NOMO-1 (cell line): ENCODE measurements around the gene TXNDC15.
A peak's percentile ranks its signal among the peaks of the same experiment; 100 is the strongest.
"Not testable (repeated sequence)": the region's sequence is repeated elsewhere in the genome, so short reads cannot be mapped to it uniquely, and the experiment has no call there.

Experiments used
- DNase-seq, 2 experiments: peaks; one replicate each; lab custom pipeline; 2025; ENCODE audit not compliant: unreplicated experiment in 2 of 2; lab: John Stamatoyannopoulos, UW

TXNDC15 gene, protein sequence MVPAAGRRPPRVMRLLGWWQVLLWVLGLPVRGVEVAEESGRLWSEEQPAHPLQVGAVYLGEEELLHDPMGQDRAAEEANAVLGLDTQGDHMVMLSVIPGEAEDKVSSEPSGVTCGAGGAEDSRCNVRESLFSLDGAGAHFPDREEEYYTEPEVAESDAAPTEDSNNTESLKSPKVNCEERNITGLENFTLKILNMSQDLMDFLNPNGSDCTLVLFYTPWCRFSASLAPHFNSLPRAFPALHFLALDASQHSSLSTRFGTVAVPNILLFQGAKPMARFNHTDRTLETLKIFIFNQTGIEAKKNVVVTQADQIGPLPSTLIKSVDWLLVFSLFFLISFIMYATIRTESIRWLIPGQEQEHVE

DNA sequence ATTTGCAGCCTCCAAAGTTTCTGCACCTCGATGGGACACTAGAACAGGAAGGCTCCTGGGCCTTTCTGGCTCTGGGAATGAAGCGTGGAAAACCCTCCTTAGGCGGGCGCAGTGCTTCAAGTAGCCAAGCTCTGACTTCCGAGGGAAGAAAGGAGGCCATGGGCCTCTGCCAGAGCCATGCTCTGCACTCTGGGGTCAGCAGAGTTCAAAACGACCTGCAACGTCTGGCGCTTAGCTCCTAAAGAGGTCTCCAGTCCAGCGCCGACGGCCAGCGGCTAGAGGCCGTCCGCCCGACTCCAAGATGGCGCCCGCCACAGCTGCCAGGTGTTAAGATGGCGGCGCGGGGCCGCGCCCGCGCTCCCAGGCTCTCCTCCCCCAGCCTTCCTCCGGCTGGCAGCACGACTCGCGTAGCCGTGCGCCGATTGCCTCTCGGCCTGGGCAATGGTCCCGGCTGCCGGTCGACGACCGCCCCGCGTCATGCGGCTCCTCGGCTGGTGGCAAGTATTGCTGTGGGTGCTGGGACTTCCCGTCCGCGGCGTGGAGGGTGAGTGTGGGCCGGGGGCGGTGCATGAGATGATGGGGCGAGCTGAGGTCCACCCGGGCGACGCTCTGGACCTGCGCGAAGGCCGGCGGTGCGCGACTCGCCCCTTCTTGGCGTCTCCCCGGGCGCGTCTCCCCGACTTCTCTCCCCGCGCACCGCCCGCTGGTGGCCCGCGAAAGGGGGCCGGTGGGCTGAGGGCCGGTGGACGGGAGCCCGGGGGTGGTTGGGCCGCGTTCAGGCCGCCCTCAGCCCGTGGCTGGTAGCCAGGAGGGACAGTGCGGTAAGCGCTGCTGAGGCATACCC lies at the start of gene TXNDC15:
TXNDC15 (plus strand) TSS at position 385 of the 844 bp plus-strand sequence; CDS start at position 442, 57 bp downstream.
- DNase-seq, result peak; percentile 72 to 79

- no peak for DNase-seq
Measured at GRCh38 chr5:134824681-134825080, 49.5 kb upstream of the TXNDC15 start.

DNA sequence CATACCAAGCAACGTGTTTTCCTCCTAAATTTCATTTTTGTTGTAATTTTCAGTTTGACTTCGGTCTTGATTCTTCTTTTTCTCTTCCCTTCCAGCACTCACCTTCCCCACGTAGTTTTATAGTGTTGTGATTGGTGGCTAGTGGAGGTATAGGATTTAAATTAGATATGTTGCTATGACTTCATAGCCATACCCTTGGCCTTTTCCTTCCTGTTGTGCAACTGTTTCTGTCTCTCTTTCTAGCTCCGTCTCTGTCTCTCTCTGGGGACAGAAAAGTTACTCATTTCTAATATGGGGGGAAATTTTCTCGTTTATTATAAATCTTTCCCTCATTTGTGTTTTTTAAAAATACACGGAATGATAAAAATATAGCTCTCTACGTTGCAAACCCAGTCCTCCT lies 49.0 kb upstream of the TXNDC15 start:
- peak; percentile 10 to 55 for DNase-seq

DNA sequence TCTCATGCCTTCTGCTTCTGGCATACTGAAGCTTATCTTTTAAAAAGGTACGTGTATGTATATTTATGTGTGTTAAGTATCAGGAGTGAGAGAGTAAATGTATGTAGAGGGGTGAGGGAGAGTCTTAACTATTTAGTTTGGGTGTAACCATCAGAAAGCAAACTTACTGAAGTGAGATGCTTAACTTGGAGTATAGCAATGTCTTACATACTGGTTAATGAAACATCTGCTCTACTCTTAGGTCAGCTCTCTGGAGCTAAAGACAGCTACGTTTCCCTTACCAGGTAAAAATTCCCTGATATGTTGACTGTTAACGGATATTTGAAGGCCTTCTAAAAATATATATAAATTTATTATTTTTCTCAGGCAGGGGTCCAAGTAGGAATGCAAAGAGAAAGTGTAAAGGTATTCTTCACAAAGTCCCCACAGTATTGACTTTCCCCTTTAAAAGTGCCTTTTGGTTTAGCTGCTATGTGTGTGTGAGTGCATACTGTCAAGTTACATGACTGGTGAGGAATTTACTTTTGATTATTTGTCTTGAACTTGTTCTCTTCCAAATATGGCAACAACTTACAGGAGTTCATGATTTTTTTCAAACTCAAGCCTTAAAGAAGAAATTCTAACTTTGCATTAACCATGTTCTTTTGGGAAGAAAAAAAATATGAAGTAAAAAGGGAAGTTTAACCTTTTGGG lies 40.7 kb upstream of the TXNDC15 start:
- DNase-seq, result no peak

DNA sequence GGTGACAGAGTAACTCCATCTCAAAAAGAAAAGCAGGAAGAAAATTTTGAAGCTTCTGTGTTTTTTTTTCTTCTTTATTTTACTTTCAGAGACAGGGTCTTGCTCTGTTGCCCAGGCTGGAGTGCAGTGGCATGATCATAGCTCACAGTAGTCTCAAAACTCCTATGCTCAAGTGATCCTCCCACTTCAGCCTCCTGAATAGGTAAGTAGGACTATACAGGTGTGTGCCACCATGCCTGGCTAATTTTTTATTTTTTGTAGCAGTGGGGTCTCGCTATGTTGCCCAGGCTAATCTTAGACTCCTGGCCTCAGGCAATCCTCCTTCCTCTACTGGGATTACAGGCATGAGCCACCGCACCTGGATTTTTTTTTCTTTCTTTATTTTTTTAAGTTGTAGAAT lies 38.5 kb upstream of the TXNDC15 start:
- no peak for DNase-seq

- no peak for DNase-seq
Measured at GRCh38 chr5:134837530-134838181, 36.5 kb upstream of the TXNDC15 start.

GRCh38 chr5:134838361-134838760 lies 35.8 kb upstream of the TXNDC15 start:
- DNase-seq, result not testable (repeated sequence)

GRCh38 chr5:134840811-134841210 lies 33.4 kb upstream of the TXNDC15 start:
- no peak for DNase-seq

GRCh38 chr5:134844252-134844651 lies 29.9 kb upstream of the TXNDC15 start:
- no peak for DNase-seq

GRCh38 chr5:134845335-134845851 lies 28.8 kb upstream of the TXNDC15 start:
- DNase-seq, result no peak

DNA sequence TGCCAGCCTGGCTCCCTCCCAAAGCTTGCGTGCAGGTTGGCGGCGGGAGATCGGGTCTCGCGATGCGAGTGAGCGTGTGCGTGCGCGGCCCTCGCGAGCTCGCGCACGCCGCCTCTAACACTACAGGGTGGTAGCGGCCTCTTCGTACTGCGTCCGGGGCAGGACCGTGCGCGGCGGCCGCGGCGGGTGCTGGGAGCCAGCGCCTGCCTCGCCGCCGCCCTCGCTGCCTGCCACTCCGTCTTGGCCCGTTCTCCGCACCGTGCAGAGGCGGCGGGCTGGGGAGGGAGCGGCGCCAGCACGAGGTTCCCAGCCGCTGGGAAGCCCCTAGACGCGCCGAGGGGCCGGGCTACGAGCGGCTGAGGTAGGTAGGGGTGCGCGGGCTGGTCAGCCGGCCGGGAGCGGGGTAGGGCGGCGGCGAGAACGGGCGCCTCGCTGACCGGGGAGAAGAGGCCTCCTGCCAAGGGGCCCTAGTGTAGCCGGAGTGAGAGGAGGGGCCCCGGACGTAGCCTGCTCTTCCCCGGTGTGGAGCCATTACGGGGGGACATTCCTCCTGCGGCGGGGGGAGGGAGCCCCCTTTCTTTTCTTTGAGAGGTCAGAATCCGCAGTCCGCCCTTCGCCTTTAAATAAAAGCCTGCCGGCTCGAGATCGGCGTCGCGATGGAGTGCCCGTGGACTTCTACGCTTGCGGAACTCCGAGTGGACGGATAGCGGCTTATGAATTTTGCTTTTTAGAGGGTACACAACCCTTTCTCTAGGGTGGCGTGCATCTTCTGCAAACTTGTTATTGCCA lies 28.1 kb upstream of the TXNDC15 start, which contains the start of gene C5orf24:
C5orf24 (plus strand) TSS at position 117 of the 789 bp plus-strand sequence. CDS start 8,933 bp downstream, outside the sequence.
- peak; percentile 92 to 94 for DNase-seq

DNA sequence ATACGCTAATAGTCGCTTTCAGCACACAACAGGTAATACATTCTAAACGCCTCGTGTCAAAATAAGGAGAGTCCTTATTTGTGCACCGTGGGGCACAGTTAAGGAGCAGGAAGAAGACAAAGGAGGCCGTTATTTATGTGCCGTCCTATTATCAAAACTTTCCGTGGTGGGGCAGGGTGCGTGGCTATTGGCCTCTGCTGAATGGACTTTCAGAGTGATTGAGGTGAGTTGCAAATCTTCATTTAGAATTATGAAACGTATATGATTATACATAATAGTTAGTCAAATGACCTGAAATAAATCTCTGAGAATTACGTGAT lies 27.6 kb upstream of the TXNDC15 start:
- peak in 1 of 2 experiments; percentile 33 for DNase-seq

GRCh38 chr5:134849434-134849933 lies 24.7 kb upstream of the TXNDC15 start:
- DNase-seq, result not testable (repeated sequence)

DNA sequence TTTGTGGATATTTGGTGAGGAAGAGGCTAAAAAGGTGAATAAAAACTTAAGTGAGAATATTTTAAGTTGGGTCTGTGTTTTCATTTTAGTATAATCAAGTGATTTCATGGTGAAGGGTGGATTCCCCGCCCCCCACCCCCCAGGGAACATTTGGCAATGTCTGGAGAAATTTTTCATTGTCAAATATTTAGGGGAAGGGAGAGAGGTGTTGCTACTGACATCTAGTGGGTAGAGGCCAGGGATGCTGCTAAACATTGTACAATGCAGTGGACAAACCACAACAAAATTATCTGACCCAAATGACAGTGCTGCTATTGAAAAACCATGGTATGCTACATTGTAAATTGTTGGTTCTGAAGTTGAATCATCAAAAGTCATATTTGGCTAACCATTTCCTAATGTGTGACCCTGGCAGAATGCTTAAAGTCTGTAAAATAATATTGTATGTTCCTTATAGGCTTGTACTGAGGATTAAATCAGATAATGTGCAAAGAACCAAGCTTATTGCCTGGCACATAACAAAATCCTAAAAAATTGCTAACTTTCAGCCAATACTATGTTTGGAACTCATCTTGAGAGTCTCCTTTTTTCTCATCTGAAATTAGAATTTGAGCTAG lies 22.8 kb upstream of the TXNDC15 start:
- DNase-seq, result peak in 1 of 2 experiments; percentile 16

DNA sequence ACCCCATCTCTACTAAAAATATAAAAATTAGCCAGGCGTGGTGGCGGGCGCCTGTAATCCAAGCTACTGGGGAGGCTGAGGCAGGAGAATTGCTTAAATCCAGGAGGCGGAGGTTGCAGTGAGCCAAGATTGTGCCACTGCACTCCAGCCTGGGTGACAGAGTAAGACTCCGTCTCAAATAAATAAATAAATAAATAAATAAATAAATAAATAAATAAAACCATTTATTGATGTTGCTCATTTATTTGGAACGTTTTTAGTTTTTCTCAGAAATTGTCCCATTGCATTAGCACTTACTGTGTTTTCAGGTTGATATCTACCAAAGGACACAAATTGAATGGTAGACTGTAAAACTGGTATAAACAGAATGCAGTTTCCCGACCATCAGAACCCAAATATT lies 17.7 kb upstream of the TXNDC15 start:
- not testable (repeated sequence) for DNase-seq

DNA sequence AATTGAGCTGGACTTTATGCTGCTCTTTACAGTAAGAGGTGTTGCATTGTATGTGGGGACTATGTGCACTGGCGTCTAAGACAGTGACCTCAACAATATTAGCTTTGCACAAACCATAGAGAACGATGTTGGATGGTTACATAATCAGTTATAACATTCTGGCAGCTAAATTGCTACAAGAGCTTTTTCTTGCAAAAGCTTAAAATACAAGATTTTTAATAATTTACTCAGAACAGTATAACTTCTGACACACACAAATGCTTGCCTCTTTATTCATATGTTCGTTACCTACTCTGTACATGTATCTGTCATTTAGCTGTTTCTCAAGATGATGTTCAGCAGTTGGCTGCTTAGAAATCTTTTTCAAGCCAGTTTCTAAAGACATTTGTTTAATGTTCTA lies 16.8 kb upstream of the TXNDC15 start:
- DNase-seq, result no peak

DNA sequence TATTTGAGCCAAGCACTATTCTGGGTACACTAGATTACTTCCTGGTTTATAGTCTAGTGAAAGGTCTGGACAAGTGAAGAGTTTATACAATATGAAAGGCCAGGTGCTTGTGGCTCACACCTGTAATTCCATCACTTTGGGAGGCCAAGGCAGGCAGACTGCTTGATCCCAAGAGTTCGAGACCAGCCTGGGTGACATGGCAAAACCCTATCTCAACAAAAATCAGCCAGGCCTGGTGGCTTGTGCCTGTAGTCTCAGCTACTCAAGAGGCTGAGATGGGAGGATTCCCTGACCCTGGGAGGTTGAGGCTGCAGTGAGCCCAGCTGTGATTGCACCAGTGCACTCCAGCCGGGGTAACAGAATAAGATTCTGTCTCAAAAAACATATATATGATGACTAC lies 9.5 kb upstream of the TXNDC15 start:
- DNase-seq, result no peak

GRCh38 chr5:134873494-134873893 lies 677 bp upstream of the TXNDC15 start:
- no peak for DNase-seq
